Measurements from ENCODE around the gene PDZRN3.

Gene PDZRN3

GRCh38 chr3:73448041-73448440, 176.7 kb downstream of the PDZRN3 start:
- DNase-seq, result no peak

- no peak for DNase-seq
These were observed 177.6 kb downstream of the PDZRN3 start for GRCh38 chr3:73447111-73447510.

GRCh38 chr3:73446467-73447110, 178.2 kb downstream of the PDZRN3 start:
- DNase-seq, result no peak

GRCh38 chr3:73442886-73443285, 181.9 kb downstream of the PDZRN3 start:
- DNase-seq, result no peak

- DNase-seq, result no peak
These were observed 182.6 kb downstream of the PDZRN3 start for GRCh38 chr3:73442152-73442551.

GRCh38 chr3:73437828-73438227, 186.9 kb downstream of the PDZRN3 start:
- DNase-seq, result no peak

GRCh38 chr3:73435055-73435454, 189.7 kb downstream of the PDZRN3 start:
- DNase-seq, result no peak

- DNase-seq, result no peak
These were observed 191.1 kb downstream of the PDZRN3 start for GRCh38 chr3:73433687-73434086.

GRCh38 chr3:73433079-73433478, 191.7 kb downstream of the PDZRN3 start:
- DNase-seq, result no peak

GRCh38 chr3:73432706-73433032, 192.1 kb downstream of the PDZRN3 start:
- DNase-seq, result no peak

- DNase-seq, result no peak
These were observed 192.6 kb downstream of the PDZRN3 start for GRCh38 chr3:73432023-73432705.

- DNase-seq, result no peak
These were observed 193.4 kb downstream of the PDZRN3 start for GRCh38 chr3:73431183-73431900.

GRCh38 chr3:73427048-73427706, 197.6 kb downstream of the PDZRN3 start:
- DNase-seq, result no peak

- DNase-seq, result no peak
These were observed 198.1 kb downstream of the PDZRN3 start for GRCh38 chr3:73426606-73427005.

GRCh38 chr3:73423116-73423515, 201.6 kb downstream of the PDZRN3 start:
- no peak for DNase-seq

GRCh38 chr3:73422571-73422970, 202.2 kb downstream of the PDZRN3 start:
- no peak for DNase-seq

GRCh38 chr3:73419942-73420341, 204.8 kb downstream of the PDZRN3 start:
- DNase-seq, result no peak

- no peak for DNase-seq
These were observed 205.4 kb downstream of the PDZRN3 start for GRCh38 chr3:73419179-73419803.

GRCh38 chr3:73418681-73419080, 206.1 kb downstream of the PDZRN3 start:
- DNase-seq, result no peak

- DNase-seq, result no peak
These were observed 209.6 kb downstream of the PDZRN3 start for GRCh38 chr3:73415118-73415517.

GRCh38 chr3:73413619-73414018, 211.1 kb downstream of the PDZRN3 start:
- DNase-seq, result no peak

- no peak for DNase-seq
These were observed 212.7 kb downstream of the PDZRN3 start for GRCh38 chr3:73411993-73412392.

GRCh38 chr3:73411545-73411944, 213.2 kb downstream of the PDZRN3 start:
- DNase-seq, result no peak
